ENCODE data around the gene TMEM245.
"Not testable (repeated sequence)": the region's sequence is repeated elsewhere in the genome, so short reads cannot be mapped to it uniquely, and the experiment has no call there.

DNA sequence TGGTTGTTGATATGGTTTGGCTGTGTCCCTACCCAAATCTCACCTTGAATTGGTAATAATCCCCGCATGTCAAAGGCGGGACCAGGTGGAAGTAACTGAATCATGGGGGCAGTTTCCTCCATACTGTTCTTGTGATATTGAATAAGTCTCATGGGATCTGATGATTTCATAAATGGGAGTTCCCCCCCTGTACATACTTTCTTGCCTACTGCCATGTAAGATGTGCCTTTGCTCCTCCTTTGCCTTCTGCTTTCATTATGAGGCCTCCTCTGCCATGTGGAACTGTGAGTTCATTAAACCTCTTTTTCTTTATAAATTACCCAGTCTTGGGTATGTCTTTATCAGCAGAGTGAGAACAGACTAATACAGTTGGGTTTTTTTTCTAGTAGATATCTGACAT is 148.4 kb downstream of the TMEM245 start:
- TF ChIP-seq CTCF (IDR thresholded peaks at IDR 0.05; ENCODE audit: insufficient read depth, low read depth, low read length); EZH2 (IDR thresholded peaks at IDR 0.05; ENCODE audit: insufficient read depth, low read length): not testable (repeated sequence)
